COLO668 (cell line): ENCODE results near the gene FMN1.

Experiments used
- DNase-seq: peaks from one replicate; lab custom pipeline; 2025; ENCODE audit not compliant: unreplicated experiment; lab: John Stamatoyannopoulos, UW

FMN1 gene

DNA sequence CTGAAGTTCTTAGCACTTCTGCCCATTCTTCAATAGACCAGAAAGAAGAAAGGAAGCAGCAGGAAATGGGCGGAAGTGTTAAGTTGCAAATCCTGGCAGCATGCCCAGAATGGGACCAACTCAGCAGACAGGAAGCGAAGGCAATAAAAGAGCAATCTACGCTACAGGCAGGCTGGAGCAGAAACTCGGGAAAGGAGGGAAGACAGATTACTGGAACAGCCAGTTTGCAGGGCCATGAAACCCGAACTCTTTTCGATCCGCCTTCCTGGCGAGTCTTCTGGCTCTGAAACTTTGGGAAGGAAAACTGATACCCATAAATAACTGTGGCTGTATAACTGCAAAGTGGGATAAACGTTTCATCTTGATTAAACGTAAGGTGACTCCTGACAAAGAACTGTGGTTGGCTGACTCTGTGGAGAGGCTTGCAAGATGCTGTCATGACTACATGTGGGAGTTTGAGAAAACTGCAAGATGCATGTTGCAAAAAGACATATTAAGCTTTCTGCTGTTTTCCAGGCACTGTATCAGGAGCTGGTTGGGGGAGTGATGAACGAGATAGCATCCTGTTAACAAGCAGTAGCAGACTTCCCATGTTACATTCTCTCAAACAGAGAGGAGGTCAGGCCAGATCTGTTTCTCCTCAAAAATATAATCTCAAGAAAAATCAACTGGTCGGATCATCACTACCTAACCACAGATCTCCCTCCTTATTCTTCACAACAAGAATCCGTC is 67.8 kb downstream of the FMN1 start:
- peak; percentile 95 for DNase-seq

DNA sequence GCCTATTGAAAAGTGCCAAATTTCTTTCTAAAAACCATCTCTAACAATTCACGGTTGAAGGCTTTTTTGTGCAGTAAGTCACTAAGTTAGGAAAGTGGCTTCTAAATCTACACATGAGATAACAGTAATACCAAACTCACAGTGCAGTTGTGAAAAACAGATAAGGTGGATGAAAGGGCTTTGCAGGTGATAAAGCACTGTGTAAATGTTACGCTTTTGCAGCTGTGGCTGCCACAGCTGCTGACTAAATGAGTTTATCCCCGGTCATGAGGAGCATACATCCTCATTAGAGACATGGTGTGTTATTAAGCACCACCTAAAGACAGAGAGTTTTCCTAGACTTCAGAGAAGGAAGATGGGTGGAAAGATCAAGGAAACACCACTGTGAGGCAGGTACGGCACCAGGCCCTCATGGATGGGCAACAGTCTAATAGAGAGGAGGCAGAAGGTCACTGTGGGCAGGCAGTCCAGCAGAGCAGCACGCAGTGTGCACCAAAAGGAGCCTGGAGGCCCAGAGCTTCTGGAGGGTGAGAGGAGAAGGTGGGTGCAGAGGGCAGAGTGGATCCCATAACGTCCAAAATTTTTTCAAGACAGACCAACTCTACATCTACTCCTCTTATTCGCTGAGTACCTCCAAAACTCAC is 68.5 kb downstream of the FMN1 start:
- peak; percentile 63 for DNase-seq

DNA sequence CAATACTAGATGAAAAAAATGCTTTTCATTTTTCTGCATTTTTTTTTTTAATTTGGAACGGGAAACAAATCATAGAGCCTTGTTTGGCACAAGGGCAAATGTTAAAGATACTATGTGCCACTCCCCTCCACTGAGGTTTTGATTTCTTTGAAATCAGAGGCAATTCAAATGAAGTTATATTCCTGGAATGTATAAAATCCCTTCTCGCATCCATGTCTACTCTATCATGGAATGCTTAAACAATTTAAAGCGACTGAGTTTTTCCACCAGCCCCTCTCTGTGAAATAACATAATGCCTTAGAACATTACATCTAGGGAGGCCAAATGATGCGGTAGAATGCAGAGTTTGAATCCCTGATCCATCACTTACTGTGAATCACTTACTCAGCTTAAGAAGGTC is 69.7 kb downstream of the FMN1 start:
- no peak for DNase-seq

DNA sequence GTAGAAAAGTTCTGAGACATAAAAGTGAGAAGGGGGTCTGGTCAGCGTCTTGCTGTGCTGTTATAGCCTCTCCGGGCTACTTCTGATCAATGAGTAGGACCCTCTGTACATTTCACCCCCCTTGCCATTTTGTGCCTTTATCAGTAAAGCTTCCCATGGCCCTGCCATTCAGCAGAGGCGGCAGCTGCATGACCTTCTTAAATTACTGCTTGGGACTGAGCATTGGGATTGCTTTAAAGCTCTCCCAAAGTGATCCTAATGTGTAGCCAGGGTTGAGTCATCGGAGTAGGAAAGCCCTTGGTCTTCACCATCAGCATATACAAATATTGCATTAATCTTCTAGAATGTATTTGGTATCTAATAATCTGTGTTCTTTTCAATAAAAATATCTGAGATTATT is 70.2 kb downstream of the FMN1 start:
- DNase-seq, result no peak

DNA sequence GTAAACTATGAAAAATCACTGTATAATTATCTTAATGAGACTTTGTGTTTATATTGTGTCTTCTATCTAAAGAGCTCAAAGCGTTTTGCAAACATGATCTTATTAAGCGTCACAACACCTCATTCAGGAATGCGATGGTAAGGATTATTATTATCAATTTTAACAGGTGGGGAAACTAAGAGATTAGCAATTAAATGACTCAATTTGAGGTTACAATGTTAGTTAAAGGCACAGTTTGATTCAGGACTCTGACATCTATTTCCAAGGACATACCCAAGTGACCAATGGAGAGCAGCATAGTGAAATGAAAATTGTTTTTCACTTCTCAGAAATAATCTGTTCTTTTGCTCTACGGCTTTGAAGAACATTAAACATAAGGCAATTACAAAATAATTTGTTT is 74.6 kb downstream of the FMN1 start:
- no peak for DNase-seq

DNA sequence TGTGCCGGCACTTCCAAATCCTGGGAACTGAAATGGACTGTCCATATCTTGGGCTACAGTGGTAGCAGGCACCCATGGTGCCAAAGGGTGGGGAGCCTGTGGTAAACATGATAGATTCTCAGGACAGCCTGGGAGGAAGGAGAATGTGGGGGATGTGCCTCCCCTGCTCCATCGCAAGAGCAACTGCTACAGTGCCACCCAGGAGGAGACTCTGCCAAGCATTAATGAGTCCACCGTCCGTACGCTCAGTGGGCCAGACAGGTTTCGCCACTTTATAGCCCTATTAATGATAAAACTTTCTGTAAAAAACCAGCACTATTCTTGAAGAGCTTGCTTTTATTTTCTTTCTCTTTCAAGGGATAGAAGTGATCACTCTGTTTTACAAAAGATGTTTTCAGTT is 75.2 kb downstream of the FMN1 start:
- DNase-seq, result no peak

DNA sequence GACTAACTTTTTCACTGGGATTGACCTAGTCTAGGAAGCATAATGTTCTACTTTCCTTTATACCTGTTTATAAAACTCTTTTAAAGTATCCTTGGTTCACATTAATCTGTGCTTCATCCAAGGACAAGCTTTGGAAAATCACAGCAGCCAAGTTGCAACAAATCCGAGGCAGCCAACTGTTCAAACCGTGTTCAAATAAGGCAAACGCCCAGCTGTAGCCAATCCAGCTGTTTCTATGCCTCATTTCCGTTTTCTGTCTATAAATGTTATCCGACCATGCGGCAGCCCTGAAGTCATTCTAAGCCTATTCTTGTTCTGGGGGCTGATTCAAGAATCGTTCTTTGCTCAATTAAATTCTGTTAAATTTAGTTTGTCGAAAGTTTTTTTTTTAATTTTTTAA is 78.3 kb downstream of the FMN1 start:
- no peak for DNase-seq

DNA sequence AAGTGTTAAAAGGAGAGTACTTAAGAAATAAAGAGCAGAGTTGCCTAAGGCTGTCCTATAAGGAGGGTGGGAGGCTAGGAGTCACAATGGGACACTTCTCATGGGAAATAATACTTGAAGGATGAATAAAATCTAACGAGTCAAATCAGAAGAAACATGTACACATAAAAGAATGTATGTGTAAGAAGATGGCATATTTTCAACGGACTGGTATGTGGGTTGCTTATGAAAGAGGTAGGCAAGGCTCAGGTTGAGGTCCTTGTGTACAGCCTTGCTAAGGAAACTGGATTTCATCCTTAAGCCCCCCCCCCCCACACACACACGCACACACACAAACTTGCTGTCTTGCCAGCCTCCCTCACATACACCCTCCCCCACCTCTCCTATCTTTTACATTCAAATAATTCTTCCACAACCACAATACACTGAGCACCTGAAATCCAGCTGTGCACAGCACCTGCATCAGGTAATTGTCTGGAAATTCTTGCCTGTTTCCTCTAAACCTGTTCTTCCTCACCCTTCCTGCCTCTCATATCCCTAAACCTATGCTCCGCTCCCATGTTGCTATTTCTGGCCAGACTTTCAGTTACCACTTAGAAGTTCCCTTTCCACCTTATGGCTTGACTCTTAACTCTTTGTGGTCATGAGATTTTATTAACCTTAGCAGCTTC is 79.2 kb downstream of the FMN1 start:
- DNase-seq, result no peak

DNA sequence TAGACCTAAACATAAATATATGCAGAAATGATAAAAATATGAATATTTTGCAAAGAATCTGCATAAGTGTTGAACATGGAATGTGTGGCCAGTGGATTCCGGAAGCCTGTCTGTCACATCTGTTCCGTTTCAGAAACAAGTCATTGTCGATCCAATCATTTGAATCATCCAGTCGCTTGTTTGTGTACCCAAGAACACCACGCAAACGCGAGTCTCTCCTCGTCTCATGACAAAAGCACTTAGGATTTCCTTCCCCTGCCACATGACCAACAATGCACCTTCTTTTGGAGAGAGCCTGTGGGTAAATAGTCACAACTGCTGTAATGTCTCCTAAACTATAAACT is 80.2 kb downstream of the FMN1 start:
- no peak for DNase-seq

DNA sequence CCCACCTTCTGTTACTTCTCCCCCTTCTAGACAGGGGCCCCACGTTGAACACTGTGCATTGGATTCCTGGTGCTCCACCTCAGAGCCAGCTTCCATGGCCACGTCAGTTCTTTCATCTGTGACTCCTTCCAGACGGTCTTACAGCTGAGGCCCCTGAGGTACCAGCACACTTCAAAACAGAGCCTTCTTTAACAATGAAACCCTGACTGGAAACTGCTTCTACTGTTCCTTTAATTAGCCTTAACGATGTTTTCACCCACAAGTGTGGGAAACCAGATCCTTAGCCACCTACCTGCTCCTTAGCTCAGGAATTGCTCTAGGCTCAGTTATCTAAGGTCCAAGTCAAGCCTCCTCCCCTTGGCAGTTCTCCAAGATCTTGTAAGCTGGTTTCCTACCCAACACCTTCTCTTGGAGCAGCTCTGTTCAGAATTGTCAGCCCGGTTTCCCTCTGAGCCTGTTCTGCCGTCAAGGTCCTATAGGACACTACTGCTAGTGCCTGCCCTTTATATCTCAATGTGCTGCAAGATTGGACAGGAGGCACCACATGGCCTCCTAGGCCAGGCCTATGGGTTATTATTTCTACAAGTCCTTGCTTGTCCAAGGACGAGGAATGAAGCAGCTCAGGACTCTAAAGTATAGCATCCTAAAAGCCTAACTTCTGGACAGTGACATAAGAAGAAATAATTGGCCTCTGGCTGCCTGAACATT is 80.7 kb downstream of the FMN1 start:
- DNase-seq, result no peak

DNA sequence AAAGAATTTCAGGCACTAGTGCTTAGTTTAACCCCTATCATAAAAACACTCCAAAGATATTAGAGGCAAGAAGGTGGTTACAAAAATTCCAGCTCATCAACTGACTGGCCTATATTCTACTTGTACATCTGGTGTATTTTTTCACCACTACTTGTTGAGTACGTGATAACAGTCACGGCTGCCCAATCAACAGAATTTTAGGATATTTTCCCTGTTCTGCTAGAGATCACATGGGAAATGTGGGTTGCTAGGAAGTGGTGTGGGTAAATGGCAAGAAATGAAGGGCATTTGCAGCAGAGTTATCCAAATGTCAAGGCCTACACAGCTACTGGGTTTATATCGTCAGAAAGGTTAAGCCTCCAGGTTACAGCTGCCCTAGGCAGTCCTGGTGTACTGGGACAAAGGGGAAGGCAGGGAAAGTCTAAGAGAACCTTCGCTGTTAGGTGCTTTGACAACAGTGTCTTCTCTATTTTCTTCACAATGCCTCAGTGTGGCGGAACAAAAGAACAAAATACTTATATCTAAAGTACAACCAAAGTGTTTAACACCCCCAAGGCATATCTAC is 81.9 kb downstream of the FMN1 start:
- no peak for DNase-seq

DNA sequence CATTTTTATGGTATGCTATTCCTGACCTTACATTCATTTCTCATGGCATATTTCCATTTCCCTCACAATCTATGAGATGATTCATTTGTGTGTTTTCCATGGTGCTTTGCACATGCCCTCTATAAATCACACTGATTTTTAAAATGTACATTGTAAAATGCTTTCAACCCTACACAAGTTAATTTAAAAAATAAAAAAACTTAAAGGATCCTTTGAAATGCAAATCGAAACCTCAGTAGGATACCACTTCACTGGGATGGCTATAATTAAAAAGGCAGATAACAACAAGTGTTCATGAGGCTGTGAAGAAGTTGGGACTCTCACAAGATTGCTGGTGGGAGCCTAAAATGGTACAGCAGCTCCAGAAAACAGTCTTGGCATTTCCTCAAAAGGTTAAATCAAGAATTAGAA is 83.5 kb downstream of the FMN1 start:
- no peak for DNase-seq

DNA sequence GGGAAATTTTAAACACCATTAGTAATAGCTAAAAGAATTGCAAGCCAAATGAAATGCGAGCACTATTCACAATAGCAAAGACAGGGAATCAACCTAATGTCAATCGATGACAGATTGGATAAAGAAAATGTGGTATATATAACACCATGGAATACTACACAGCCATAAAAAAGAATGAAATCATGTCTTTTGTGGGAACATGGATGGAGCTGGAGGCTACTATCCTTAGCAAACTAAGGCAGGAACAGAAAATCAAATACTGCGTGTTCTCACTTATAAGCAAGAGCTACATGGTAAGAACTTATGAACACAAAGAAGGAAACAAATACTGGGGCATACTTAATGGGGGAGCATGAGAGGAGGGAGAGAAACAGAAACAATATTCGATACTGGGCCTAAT is 85.2 kb downstream of the FMN1 start:
- no peak for DNase-seq

DNA sequence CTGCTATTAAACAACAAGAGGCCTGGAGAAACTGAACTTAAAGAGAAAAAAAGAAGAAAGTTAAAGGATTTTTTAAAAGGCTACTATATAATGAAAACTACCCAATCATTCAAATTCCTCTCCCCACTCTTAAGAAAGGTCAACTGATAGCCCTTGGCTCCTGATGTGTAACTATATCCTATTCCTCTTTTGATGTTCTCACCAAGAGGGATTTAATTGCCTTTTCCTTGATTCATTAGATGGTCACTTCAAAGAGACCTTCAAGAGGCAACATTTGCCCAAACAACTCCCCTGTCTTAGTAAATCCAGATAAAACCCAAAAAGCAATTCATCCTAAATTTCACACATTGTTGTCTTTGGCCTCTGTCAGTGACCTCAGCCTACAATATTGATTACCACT is 86.0 kb downstream of the FMN1 start:
- DNase-seq, result no peak

DNA sequence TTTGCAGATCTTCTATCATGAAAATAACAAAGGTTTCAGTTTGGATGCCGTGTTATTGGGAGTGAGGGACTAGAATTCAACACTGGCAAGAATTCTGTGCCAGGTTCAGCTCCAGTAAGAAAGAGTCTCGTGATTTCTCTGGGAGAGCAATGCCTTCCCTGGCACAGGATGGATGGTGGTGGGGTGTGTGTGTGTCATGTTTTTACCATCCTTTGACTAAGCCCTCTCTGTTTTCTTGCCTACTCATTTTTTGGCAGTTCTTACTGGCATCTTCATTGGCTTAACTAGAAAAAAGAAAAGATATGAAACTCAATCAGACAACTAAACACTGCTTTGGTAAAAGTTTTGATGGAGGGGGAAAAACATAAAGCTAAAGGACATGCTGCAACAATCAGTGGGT is 86.6 kb downstream of the FMN1 start:
- no peak for DNase-seq

DNA sequence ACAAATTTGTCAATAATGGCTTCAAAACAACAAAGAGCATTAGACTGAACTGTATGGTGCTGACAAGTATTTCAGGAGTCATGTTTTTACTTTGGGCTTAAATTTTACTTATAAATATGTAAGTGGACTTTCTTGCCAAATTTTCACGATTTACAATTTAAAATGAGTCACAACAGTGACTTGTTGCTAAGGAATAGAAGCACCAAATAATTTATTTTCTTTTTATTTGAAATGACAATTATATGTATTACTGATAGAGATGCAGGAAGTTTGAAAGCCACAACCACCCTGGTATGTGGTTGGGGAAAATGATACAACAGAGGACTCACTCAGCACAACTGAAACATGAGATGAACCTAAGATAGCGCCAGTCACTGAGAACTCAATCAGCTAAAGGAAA is 90.3 kb downstream of the FMN1 start:
- DNase-seq, result no peak

DNA sequence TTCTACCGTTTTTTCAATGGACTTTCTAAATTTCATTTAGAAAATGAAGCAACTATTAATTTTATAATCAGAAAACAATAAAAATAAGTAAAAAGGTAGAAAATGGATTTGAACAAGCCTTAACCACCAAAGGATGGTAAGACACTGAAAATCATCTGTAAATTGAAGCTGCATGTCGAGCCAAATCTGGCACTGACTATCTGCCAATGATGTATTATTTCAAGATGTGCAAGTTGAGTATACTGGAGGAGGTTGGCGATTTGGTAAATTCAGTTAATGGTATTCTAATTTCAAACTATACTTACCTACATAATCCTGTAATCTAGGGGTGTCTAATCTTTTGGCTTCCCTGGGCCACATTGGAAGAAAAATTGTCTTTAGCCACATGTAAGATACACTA is 93.5 kb downstream of the FMN1 start:
- no peak for DNase-seq

DNA sequence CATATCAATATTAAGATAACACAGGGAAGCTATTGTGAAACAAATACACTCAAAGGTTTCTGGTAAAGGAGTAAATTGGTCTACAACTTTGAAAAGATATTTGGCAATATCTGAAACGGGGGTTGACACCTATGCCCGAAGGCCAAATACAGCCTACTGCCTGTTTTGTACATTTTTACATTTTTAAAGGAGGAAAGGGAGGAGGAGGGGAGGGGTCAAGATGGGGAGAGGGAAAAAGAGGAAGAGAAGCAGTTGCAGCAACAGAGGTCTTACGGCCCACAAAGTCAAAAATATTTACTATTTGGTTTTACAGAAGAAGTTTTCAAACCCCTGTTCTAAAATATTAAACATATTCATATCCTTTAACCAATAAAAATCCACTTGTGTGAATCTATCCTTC is 94.2 kb downstream of the FMN1 start:
- DNase-seq, result no peak

DNA sequence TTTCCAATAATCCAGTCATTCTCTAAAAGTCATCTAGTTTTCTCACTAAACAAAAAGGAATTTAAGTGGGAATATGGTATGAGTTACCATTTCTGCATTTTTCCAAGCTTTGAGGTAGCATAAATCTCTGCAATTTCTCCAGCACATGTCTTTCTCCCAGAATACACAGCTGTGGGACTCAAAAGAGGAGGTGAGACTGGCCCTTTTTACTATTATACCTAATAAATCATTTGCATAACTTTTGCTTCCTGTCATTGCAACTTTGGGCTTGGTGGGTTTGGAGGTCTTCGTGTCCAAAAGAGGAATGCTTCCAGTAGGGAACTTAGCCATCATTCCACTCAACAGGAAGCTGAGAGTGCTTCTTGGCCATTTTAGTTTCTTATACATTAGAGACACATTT is 94.8 kb downstream of the FMN1 start:
- DNase-seq, result no peak

DNA sequence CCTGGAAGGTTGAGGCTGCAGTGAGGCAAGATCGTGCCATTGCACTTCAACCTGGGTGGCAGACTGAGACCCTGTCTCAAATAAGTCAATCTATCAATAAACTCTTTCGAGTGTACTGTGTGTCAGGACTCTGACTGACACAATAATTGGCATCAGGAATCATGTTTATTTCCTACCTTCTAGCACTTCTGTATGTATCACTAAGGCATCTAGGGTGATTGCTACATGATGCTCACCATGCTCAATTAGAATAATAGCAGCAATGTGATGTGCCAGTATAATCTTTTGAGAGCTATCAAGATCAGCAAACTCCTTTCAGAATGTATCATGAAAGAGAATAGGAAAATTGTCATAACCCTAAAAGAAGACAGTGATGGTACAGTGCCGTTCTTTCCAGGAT is 95.3 kb downstream of the FMN1 start:
- no peak for DNase-seq
